Panc1 (cell line): ENCODE measurements around the gene GMEB2. TPM values are rescaled to one million over a fixed set of nuclear protein-coding genes. Genes with fewer than 3 reads are reported as not detected.

Experiments used
- ATAC-seq: fragments of 200-7000 bp; cut with Tn5 transposase; 2 replicates; pipeline ENCODE4 v1.9.1; 2020; ENCODE audit warnings: mild to moderate bottlenecking, moderate library complexity
- BruUV-seq: library from RNA; stranded (reverse); fragments of 400-500 nt; replicated peaks from 2 replicates; lab custom pipeline; 2021; lab: Mats Ljungman, UMichigan
- CTCF ChIA-PET: fragments of 300-600 bp; sonication (Branson Sonifier 250); formaldehyde crosslinking; loops from one replicate; lab custom pipeline; 2022; ENCODE audit warnings: antibody characterized with exemption; lab: Charles Lee
- POLR2A ChIA-PET: fragments of 300-600 bp; sonication (Branson Sonifier 250); formaldehyde crosslinking; loops from one replicate; lab custom pipeline; 2022; ENCODE audit warnings: antibody characterized with exemption; lab: Charles Lee
- DNase-seq: peaks from one replicate; pipeline ENCODE4 v3.0.0-alpha.2; 2010; ENCODE audit warnings: low read depth, low spot score
- H3K27ac ChIP-seq: 2 replicates; pipeline ENCODE4 v1.5.1; 2011; ENCODE audit warnings: mild to moderate bottlenecking, low read length, inconsistent platforms
- H3K27me3 ChIP-seq: fragments of 200-500 bp; sonication (Bioruptor generic); 2 replicates; pipeline ENCODE4 v1.6.0; 2014; ENCODE audit warnings: low read length, inconsistent platforms; ENCODE audit not compliant: control insufficient read depth, insufficient read depth
- H3K36me3 ChIP-seq: fragments of 200-500 bp; sonication (Bioruptor generic); 2 replicates; pipeline ENCODE4 v1.5.1; 2014; ENCODE audit warnings: inconsistent platforms, mild to moderate bottlenecking, low read length, moderate library complexity; ENCODE audit not compliant: control insufficient read depth, insufficient read depth
- H3K4me1 ChIP-seq: 2 replicates; pipeline ENCODE4 v1.5.1; 2011; ENCODE audit warnings: inconsistent platforms, mild to moderate bottlenecking, low read length, moderate library complexity; ENCODE audit not compliant: control insufficient read depth, insufficient read depth
- H3K4me3 ChIP-seq, 2 experiments: 2 replicates each; pipeline ENCODE4 v1.5.1; 2011 to 2012; ENCODE audit warnings: low read depth in 2 of 2, low read length in 2 of 2, mild to moderate bottlenecking in 2 of 2, inconsistent platforms in 1 of 2, moderate library complexity in 1 of 2
- H3K9me3 ChIP-seq: fragments of 200-500 bp; sonication (Bioruptor generic); 2 replicates; pipeline ENCODE4 v1.5.1; 2014; ENCODE audit warnings: low read depth, mild to moderate bottlenecking, inconsistent platforms, low read length, moderate library complexity; ENCODE audit not compliant: control insufficient read depth, insufficient read depth
- POLR2AphosphoS5 ChIP-seq: IDR thresholded peaks from 2 replicates; pipeline ENCODE4 v1.6.1; 2012; ENCODE audit warnings: mild to moderate bottlenecking, low read depth, low read length, moderate library complexity
- SIN3A ChIP-seq: IDR thresholded peaks from 2 replicates; pipeline ENCODE4 v1.6.1; 2012; ENCODE audit warnings: low read depth, mild to moderate bottlenecking, low read length, moderate library complexity, borderline replicate concordance; ENCODE audit not compliant: insufficient read depth
- TCF7L2 ChIP-seq: IDR thresholded peaks from 2 replicates; pipeline ENCODE4 v1.6.1; 2011; ENCODE audit warnings: mild to moderate bottlenecking, low read depth, low read length, inconsistent platforms
- in situ Hi-C: cut with HindIII; loops from 2 replicates; pipeline ENCODE4 v1.10.0; 2016; ENCODE audit warnings: low sequenced_read_pairs, low pct_unique_long_range_greater_than_20kb
- intact Hi-C: fragments of 100-400 bp; cut with micrococcal nuclease; formaldehyde crosslinking; loops from one replicate; pipeline ENCODE4 v1.10.0; 2022; ENCODE audit not compliant: unreplicated experiment
- total RNA-seq: library from RNA; stranded (reverse); gene quantifications from one replicate; pipeline ENCODE4 v1.2.1, GENCODE V29; 2021; ENCODE audit not compliant: unreplicated experiment
- TF ChIP-seq, protein P1 (sequence below): fragments of 450-650 bp; IDR thresholded peaks from 2 replicates; pipeline ENCODE4 v1.5.1; 2017; ENCODE audit warnings: mild to moderate bottlenecking
- TF ChIP-seq, protein P2 (sequence below), 2 experiments: IDR thresholded peaks; 2 replicates each; pipeline ENCODE4 v1.6.1; 2011 to 2012; ENCODE audit warnings: low read depth in 2 of 2, control low read depth in 1 of 2, low read length in 1 of 2, mild to moderate bottlenecking in 1 of 2, moderate library complexity in 1 of 2; ENCODE audit not compliant: insufficient read depth in 1 of 2

GMEB2 gene
- total RNA-seq, 1 experiment from 2014 or later: 13.1 TPM

GRCh38 chr20:63554361-63555278 is 72.3 kb downstream of the GMEB2 start:
- no peak overlapping the region for H3K27ac ChIP-seq
- no peaks in the 10 kb centered on the region for H3K27me3 ChIP-seq
- DNase-seq (no peak), ATAC-seq (peak; percentile 18)
- peak overlapping the region in 1 of 2 experiments; percentile 55; a peak in 1 of 4 replicates for H3K4me3 ChIP-seq
- no TSS peak for BruUV-seq
- TF ChIP-seq, protein P1, sequence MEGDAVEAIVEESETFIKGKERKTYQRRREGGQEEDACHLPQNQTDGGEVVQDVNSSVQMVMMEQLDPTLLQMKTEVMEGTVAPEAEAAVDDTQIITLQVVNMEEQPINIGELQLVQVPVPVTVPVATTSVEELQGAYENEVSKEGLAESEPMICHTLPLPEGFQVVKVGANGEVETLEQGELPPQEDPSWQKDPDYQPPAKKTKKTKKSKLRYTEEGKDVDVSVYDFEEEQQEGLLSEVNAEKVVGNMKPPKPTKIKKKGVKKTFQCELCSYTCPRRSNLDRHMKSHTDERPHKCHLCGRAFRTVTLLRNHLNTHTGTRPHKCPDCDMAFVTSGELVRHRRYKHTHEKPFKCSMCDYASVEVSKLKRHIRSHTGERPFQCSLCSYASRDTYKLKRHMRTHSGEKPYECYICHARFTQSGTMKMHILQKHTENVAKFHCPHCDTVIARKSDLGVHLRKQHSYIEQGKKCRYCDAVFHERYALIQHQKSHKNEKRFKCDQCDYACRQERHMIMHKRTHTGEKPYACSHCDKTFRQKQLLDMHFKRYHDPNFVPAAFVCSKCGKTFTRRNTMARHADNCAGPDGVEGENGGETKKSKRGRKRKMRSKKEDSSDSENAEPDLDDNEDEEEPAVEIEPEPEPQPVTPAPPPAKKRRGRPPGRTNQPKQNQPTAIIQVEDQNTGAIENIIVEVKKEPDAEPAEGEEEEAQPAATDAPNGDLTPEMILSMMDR: no peak
- TF ChIP-seq SIN3A (no peak), POLR2AphosphoS5 (no peak), TCF7L2 (no peak)
- TF ChIP-seq, protein P2, sequence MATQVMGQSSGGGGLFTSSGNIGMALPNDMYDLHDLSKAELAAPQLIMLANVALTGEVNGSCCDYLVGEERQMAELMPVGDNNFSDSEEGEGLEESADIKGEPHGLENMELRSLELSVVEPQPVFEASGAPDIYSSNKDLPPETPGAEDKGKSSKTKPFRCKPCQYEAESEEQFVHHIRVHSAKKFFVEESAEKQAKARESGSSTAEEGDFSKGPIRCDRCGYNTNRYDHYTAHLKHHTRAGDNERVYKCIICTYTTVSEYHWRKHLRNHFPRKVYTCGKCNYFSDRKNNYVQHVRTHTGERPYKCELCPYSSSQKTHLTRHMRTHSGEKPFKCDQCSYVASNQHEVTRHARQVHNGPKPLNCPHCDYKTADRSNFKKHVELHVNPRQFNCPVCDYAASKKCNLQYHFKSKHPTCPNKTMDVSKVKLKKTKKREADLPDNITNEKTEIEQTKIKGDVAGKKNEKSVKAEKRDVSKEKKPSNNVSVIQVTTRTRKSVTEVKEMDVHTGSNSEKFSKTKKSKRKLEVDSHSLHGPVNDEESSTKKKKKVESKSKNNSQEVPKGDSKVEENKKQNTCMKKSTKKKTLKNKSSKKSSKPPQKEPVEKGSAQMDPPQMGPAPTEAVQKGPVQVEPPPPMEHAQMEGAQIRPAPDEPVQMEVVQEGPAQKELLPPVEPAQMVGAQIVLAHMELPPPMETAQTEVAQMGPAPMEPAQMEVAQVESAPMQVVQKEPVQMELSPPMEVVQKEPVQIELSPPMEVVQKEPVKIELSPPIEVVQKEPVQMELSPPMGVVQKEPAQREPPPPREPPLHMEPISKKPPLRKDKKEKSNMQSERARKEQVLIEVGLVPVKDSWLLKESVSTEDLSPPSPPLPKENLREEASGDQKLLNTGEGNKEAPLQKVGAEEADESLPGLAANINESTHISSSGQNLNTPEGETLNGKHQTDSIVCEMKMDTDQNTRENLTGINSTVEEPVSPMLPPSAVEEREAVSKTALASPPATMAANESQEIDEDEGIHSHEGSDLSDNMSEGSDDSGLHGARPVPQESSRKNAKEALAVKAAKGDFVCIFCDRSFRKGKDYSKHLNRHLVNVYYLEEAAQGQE (IDR thresholded peaks at IDR 0.05; ENCODE audit: insufficient read depth in 1 of 2, low read depth in 2 of 2, low read length in 1 of 2): no peak
- CTCF ChIA-PET: no interaction called here
- no peaks in the 10 kb centered on the region for H3K36me3 ChIP-seq
- peaks cover 8% of the 10 kb centered on the region for H3K4me1 ChIP-seq
- intact Hi-C loops: no loop called here
- in situ Hi-C loops: no loop called here
- POLR2A ChIA-PET: interaction anchor here (0.6 kb wide), 2 partner anchors 33 to 432 kb away, joined by 3 to 8 read pairs; no protein-coding TSS in a partner anchor
- H3K9me3 ChIP-seq: no peaks in the 10 kb centered on the region

DNA sequence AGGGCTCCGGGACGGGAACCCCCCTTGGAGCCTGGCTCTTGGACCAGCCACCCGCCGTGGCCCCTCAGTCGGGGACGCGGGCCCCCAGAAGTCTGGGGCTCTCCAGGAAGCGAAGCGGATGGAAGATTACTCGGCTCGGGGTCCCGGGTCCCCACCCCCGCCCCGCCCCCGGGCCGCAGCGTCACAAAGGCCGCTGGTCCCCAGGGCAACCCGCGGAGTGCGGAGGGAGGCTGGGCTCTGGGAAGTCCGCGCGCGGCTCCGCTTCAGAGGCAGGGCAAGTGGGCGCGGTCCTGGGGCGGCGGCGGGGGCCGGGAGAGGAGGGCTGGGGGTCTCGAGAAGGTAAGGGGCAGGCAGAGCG is 73.0 kb downstream of the GMEB2 start, which contains the start of gene FNDC11:
Gene FNDC11 (plus strand): TSS at position 227 of the 358 bp plus-strand sequence. CDS start 1,505 bp downstream, outside the sequence.
- ChIA-PET CTCF (no interaction called here), POLR2A (no interaction called here)
- TF ChIP-seq, protein P1: no peak
- TF ChIP-seq POLR2AphosphoS5 (no peak), TCF7L2 (no peak), SIN3A (no peak)
- TF ChIP-seq, protein P2 (IDR thresholded peaks at IDR 0.05; ENCODE audit: insufficient read depth in 1 of 2, low read depth in 2 of 2, low read length in 1 of 2): no peak
- DNase-seq (no peak), ATAC-seq (peak; percentile 32)
- Histone ChIP-seq H3K36me3 (no peaks in the 10 kb centered on the region), H3K9me3 (no peaks in the 10 kb centered on the region), H3K4me1 (peaks cover 8% of the 10 kb centered on the region), H3K4me3 (peak within 1 kb of the TSS; percentile 55 to 67), H3K27ac (0 out of 2 replicates have a peak within 1 kb of the TSS, but pooled peaks have one; percentile 51), H3K27me3 (no peaks in the 10 kb centered on the region)
- intact Hi-C loops: no loop called here
- in situ Hi-C loops: no loop called here
- BruUV-seq: no TSS peak
